GM23338 (cell line): ENCODE data around the gene KDELR1. TPM values are rescaled to one million over a fixed set of nuclear protein-coding genes. Genes with fewer than 3 reads are reported as not detected.

Source experiments
- ATAC-seq: fragments of 200-7000 bp; cut with Tn5 transposase; 3 replicates; pipeline ENCODE4 v1.9.1; 2020
- DNase-seq: peaks from one replicate; pipeline ENCODE4 v3.0.0-alpha.2; 2015; ENCODE audit warnings: low spot score
- H2AFZ ChIP-seq: fragments of 200-600 bp; sonication (generic); 2 replicates; pipeline ENCODE4 v1.8.0; 2016; ENCODE audit warnings: antibody characterized with exemption, mild to moderate bottlenecking, moderate library complexity
- H3F3A ChIP-seq: fragments of 200-600 bp; sonication (generic); replicated peaks from 2 replicates; pipeline ENCODE4 v1.8.0; 2017; ENCODE audit warnings: antibody characterized with exemption, mixed run types, low read depth
- H3K27ac ChIP-seq: fragments of 200-600 bp; sonication (generic); 2 replicates; pipeline ENCODE4 v1.6.1; 2016; ENCODE audit warnings: low read depth
- H3K27me3 ChIP-seq: fragments of 200-600 bp; sonication (generic); 2 replicates; pipeline ENCODE4 v1.8.0; 2016; ENCODE audit warnings: mild to moderate bottlenecking, mixed run types, moderate library complexity; ENCODE audit not compliant: insufficient read depth
- H3K36me3 ChIP-seq: fragments of 200-600 bp; sonication (generic); 2 replicates; pipeline ENCODE4 v1.8.0; 2016; ENCODE audit warnings: mild to moderate bottlenecking; ENCODE audit not compliant: insufficient read depth
- H3K4me1 ChIP-seq: fragments of 200-600 bp; sonication (generic); 2 replicates; pipeline ENCODE4 v1.8.0; 2016; ENCODE audit warnings: mild to moderate bottlenecking, moderate library complexity; ENCODE audit not compliant: insufficient read depth
- H3K4me2 ChIP-seq: fragments of 200-600 bp; sonication (generic); 2 replicates; pipeline ENCODE4 v1.7.1; 2017; ENCODE audit warnings: mixed run types
- H3K4me3 ChIP-seq: fragments of 200-600 bp; sonication (generic); 2 replicates; pipeline ENCODE4 v1.6.1; 2016; ENCODE audit warnings: mixed run types
- H3K79me2 ChIP-seq: fragments of 200-600 bp; sonication (generic); replicated peaks from 2 replicates; pipeline ENCODE4 v1.8.0; 2017; ENCODE audit warnings: mild to moderate bottlenecking; ENCODE audit not compliant: insufficient read depth
- H3K9me2 ChIP-seq: fragments of 200-600 bp; sonication (generic); 2 replicates; pipeline ENCODE4 v1.8.0; 2017; ENCODE audit not compliant: insufficient read depth
- H4K20me1 ChIP-seq: fragments of 200-600 bp; sonication (generic); replicated peaks from 2 replicates; pipeline ENCODE4 v1.8.0; 2017; ENCODE audit warnings: mild to moderate bottlenecking; ENCODE audit not compliant: insufficient read depth
- H3K27ac Mint-ChIP-seq: 2 replicates; pipeline ENCODE4 v1.8.0; 2020; ENCODE audit warnings: inconsistent platforms, mild to moderate bottlenecking, moderate library complexity, mixed read lengths
- H3K27me3 Mint-ChIP-seq: 3 replicates; pipeline ENCODE4 v1.8.0; 2022; ENCODE audit warnings: low read depth, mild to moderate bottlenecking, moderate library complexity, mixed read lengths, inconsistent platforms; ENCODE audit not compliant: insufficient read depth, poor library complexity
- H3K36me3 Mint-ChIP-seq: 3 replicates; pipeline ENCODE4 v1.8.0; 2021; ENCODE audit warnings: low read depth, mild to moderate bottlenecking, inconsistent platforms, moderate library complexity, mixed read lengths
- H3K4me1 Mint-ChIP-seq: 3 replicates; pipeline ENCODE4 v1.8.0; 2020; ENCODE audit warnings: mild to moderate bottlenecking, inconsistent platforms, mixed read lengths
- H3K4me3 Mint-ChIP-seq: 3 replicates; pipeline ENCODE4 v1.8.0; 2021; ENCODE audit warnings: moderate library complexity, mild to moderate bottlenecking, inconsistent platforms, mixed read lengths
- H3K9me3 Mint-ChIP-seq: 3 replicates; pipeline ENCODE4 v1.8.0; 2020; ENCODE audit warnings: moderate library complexity, mild to moderate bottlenecking, inconsistent platforms, mixed read lengths
- CTCF ChIP-seq, 2 experiments: fragments of 200-600 bp in 1 of 2; sonication (generic) in 1 of 2; conservative IDR thresholded peaks; 2 replicates each; pipeline versions ENCODE4 v1.5.1 to v1.6.1; 2016 to 2017; ENCODE audit warnings: antibody characterized with exemption in 2 of 2, low read depth in 2 of 2, mild to moderate bottlenecking in 2 of 2, moderate library complexity in 1 of 2
- EZH2phosphoT487 ChIP-seq: fragments of 200-600 bp; sonication (generic); IDR thresholded peaks from one replicate; pipeline ENCODE4 v1.8.1; 2018; ENCODE audit warnings: antibody characterized with exemption; ENCODE audit not compliant: unreplicated experiment
- JUNB ChIP-seq: IDR thresholded peaks from one replicate; pipeline ENCODE4 v1.6.1; 2016; ENCODE audit warnings: antibody characterized with exemption; ENCODE audit not compliant: unreplicated experiment
- ZNF114 ChIP-seq: fragments of 250-450 bp; sonication (Bioruptor Pico); IDR thresholded peaks from 2 replicates; pipeline ENCODE4 v1.5.0; 2020; ENCODE audit warnings: mild to moderate bottlenecking, moderate library complexity
- ZNF462 ChIP-seq: fragments of 250-450 bp; sonication (Bioruptor Pico); IDR thresholded peaks from 2 replicates; pipeline ENCODE4 v1.5.0; 2020; ENCODE audit warnings: mild to moderate bottlenecking, moderate library complexity
- polyA plus RNA-seq: library from polyadenylated mRNA; unstranded; fragments of >200 nt; fragmentation: Nextera tagmentation; extraction: Ambion mirVana; gene quantifications from 2 replicates; pipeline ENCODE4 v1.2.1, GENCODE V29; 2016
- total RNA-seq: library from RNA; depleted of rRNA; stranded (reverse); fragments of >200 nt; shearing (Covaris generic); gene quantifications from 2 replicates; pipeline ENCODE4 v1.2.3, GENCODE V29; 2014

KDELR1 gene
- total and polyA plus RNA-seq, 2 experiments from 2014 or later, result 176 to 184 TPM

GRCh38 chr19:48418317-48419064 lies 27.1 kb upstream of the KDELR1 start:
- no peaks in the 10 kb centered on the region for H3K9me2 ChIP-seq
- H3K4me3 ChIP-seq, result no peak overlapping the region
- Mint-ChIP-seq H3K4me3 (peak overlapping the region; percentile 55; the same call in 1 of the 3 replicates), H3K9me3 (no peaks in the 10 kb centered on the region), H3K36me3 (peaks cover 19% of the 10 kb centered on the region), H3K27ac (peak overlapping the region; percentile 82), H3K4me1 (peaks cover 24% of the 10 kb centered on the region; the same call in 2 of the 3 replicates), H3K27me3 (peaks cover 26% of the 10 kb centered on the region)
- H3K4me2 ChIP-seq, result no peak overlapping the region; the same call in 1 of the 2 replicates
- peaks cover 22% of the 10 kb centered on the region for H3K36me3 ChIP-seq
- peaks cover 13% of the 10 kb centered on the region for H3K4me1 ChIP-seq
- TF ChIP-seq EZH2phosphoT487 (no peak), ZNF114 (CRISPR knock-in tag) (no peak), CTCF (conservative IDR thresholded peaks at IDR 0.05; ENCODE audit: low read depth in 2 of 2) (peak; percentile 33 to 46), JUNB (no peak), ZNF462 (CRISPR knock-in tag) (no peak)
- no peak overlapping the region; the same call in 1 of the 2 replicates for H3K27ac ChIP-seq
- H3F3A ChIP-seq, result peaks cover 16% of the 10 kb centered on the region; the same call in 1 of the 2 replicates
- ATAC-seq (peak; percentile 9), DNase-seq (peak; percentile 60)
- no peaks in the 10 kb centered on the region for H3K27me3 ChIP-seq
- no peaks in the 10 kb centered on the region for H3K79me2 ChIP-seq
- no peak overlapping the region for H2AFZ ChIP-seq
- H4K20me1 ChIP-seq, result no peaks in the 10 kb centered on the region
